Measurements from ENCODE around the gene KCNQ5.

The KCNQ5 gene

GRCh38 chr6:72931325-72931887 is 309.5 kb downstream of the KCNQ5 start:
- no peak overlapping the region for H3K27ac Mint-ChIP-seq

DNA sequence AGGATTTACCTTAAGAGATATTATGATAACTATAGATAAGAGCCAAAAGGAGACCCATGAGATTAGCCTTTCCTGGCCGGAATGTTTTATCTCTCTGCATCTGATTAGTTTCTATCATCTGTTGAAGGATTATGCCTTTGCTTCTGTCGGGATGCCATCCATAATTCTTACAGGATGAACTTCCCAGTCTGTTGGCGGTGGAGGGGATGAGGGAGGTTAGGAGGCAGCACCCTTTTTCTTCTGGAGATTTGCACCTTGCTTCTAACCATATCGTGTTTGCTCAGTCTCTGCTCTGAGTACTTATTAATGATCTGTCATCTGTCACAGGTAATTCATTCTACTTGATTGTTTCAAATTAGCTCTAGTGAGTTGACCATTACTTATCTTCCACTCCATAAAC is 311.4 kb downstream of the KCNQ5 start:
- ATAC-seq = no peak
- Mint-ChIP-seq H3K27me3 (no peaks in the 10 kb centered on the region), H3K4me3 (no peak overlapping the region), H3K4me1 (no peaks in the 10 kb centered on the region), H3K27ac (no peak overlapping the region), H3K9me3 (no peaks in the 10 kb centered on the region), H3K36me3 (peaks cover 8% of the 10 kb centered on the region)

More at GRCh38 chr6:72931325-72931887, 309.5 kb downstream of the KCNQ5 start:
- no peak for ATAC-seq
- Mint-ChIP-seq H3K4me3 (no peak overlapping the region), H3K36me3 (peaks cover 8% of the 10 kb centered on the region), H3K27me3 (no peaks in the 10 kb centered on the region), H3K4me1 (no peaks in the 10 kb centered on the region), H3K9me3 (no peaks in the 10 kb centered on the region)

DNA sequence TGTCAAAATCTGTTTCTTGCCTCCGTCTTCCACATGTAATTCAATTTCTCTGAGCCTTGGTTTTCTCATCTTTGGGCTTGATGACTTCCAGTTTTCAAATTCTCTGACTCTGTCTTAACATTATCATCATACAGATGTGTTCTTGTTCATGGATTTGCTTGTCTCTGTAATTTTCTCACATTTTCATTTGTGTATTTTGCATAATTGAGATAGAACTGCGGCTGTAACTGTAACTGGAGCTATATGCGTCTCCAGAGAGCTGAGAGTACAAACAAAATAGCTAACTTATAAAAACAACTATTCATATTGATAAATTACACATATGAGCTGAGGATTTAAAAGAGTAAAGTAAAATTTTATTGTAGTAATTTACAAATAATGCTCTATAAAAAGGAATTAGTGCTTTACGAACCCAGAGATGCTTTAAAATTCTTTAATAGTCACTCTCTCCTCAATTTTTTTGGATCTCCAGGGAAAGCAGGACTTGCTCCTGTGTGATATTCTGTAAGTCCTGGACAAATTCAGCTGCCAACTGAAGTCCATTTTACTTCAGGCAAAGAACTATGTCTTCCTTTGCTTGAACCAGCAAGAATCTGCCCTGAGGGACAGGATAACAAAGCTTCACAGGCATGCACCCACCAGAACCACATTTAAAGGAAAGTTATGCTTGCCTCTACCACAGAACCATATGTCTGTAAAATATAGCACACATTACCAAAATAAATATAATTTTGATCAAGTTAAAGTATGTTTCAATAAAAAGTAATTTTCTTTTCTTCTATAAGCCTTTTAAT is 315.1 kb downstream of the KCNQ5 start:
- no peaks in the 10 kb centered on the region for H3K4me1 Mint-ChIP-seq
- H3K36me3 Mint-ChIP-seq = peaks cover 8% of the 10 kb centered on the region
- ATAC-seq = no peak

GRCh38 chr6:72938104-72938503 is 316.2 kb downstream of the KCNQ5 start:
- Mint-ChIP-seq H3K27ac (no peak overlapping the region), H3K27me3 (no peaks in the 10 kb centered on the region)

More for the DNA sequence above, 315.1 kb downstream of the KCNQ5 start:
- no peak overlapping the region for H3K27ac Mint-ChIP-seq
- H3K4me3 Mint-ChIP-seq = no peak overlapping the region
- H3K27me3 Mint-ChIP-seq = no peaks in the 10 kb centered on the region
- H3K9me3 Mint-ChIP-seq = no peaks in the 10 kb centered on the region

GRCh38 chr6:72939004-72939403 is 317.1 kb downstream of the KCNQ5 start:
- Mint-ChIP-seq H3K4me3 (no peak overlapping the region), H3K36me3 (peaks cover 8% of the 10 kb centered on the region), H3K9me3 (no peaks in the 10 kb centered on the region), H3K27ac (no peak overlapping the region), H3K4me1 (no peaks in the 10 kb centered on the region), H3K27me3 (no peaks in the 10 kb centered on the region)
- ATAC-seq = no peak

More at GRCh38 chr6:72938104-72938503, 316.2 kb downstream of the KCNQ5 start:
- Mint-ChIP-seq H3K4me1 (no peaks in the 10 kb centered on the region), H3K36me3 (peaks cover 8% of the 10 kb centered on the region), H3K9me3 (no peaks in the 10 kb centered on the region), H3K4me3 (no peak overlapping the region)
- ATAC-seq = no peak

DNA sequence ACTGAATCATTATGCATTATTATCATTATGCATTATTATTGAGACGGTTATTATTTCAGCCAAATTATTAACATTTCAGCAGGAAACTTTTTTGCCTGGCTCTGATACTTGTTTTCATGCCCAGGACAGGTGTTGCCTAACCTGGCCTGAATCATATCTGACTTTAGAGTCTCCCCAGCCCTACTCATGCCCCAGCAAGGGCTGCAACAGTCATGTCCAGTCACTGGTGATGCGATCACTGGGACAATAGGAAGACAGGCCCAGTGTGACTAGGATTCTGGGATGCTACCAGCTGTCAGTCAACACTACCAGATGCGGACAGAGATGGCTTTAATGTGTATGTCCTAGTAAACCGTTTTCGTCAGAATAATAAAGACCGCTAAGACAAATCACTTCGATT is 318.4 kb downstream of the KCNQ5 start:
- Mint-ChIP-seq H3K36me3 (peaks cover 8% of the 10 kb centered on the region), H3K4me1 (no peaks in the 10 kb centered on the region), H3K27me3 (no peaks in the 10 kb centered on the region), H3K27ac (no peak overlapping the region), H3K9me3 (no peaks in the 10 kb centered on the region), H3K4me3 (no peak overlapping the region)
- ATAC-seq = no peak

DNA sequence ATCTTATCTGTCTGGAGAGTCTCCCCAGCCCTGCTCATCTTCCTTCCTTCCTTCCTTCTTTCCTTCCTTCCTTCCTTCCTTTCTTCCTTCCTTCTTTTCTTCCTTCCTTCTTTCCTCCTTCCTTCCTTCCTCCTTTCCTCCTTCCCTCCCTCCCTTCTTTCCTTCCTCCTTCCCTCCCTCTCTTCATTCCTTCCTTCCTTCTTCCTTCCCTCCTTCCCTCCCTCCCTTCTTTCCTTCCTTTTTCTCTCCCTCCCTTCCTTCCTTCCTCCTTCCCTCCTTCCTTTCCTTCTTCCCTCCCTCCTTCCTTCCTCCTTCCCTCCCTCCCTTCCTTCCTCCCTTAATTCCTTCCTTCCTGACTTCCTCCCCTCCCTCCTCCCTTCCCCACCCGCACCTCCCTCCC is 319.4 kb downstream of the KCNQ5 start:
- H3K36me3 Mint-ChIP-seq = no peaks in the 10 kb centered on the region
- no peak overlapping the region for H3K27ac Mint-ChIP-seq
- no peak overlapping the region for H3K4me3 Mint-ChIP-seq
- H3K4me1 Mint-ChIP-seq = no peaks in the 10 kb centered on the region
- no peak for ATAC-seq
- no peaks in the 10 kb centered on the region for H3K9me3 Mint-ChIP-seq
- H3K27me3 Mint-ChIP-seq = no peaks in the 10 kb centered on the region

- no peak for ATAC-seq
- Mint-ChIP-seq H3K27ac (no peak overlapping the region), H3K4me3 (no peak overlapping the region)
These were observed 319.9 kb downstream of the KCNQ5 start for GRCh38 chr6:72941751-72942150.

DNA sequence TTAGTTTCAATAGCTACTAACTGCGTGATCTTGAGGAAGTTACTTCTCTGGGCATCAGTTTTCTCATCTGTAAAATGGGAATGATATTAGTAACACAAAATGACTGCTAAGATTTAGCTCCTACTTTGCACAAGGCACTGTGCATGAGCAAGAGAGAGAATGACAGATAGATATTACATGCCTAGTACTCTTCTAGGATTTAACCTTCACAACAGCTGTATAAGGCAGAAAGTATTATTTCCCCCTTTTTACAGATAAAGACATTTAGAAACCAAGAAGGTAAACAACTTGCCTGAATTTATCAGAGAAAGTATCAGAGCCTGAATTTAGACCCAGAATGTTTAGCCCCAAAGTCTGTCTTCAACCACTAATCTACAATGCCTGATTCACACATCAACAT is 321.8 kb downstream of the KCNQ5 start:
- no peak for ATAC-seq
- Mint-ChIP-seq H3K9me3 (no peaks in the 10 kb centered on the region), H3K36me3 (no peaks in the 10 kb centered on the region), H3K4me1 (no peaks in the 10 kb centered on the region), H3K4me3 (no peak overlapping the region), H3K27ac (no peak overlapping the region), H3K27me3 (no peaks in the 10 kb centered on the region)

More at GRCh38 chr6:72941751-72942150, 319.9 kb downstream of the KCNQ5 start:
- Mint-ChIP-seq H3K9me3 (no peaks in the 10 kb centered on the region), H3K27me3 (no peaks in the 10 kb centered on the region), H3K4me1 (no peaks in the 10 kb centered on the region), H3K36me3 (no peaks in the 10 kb centered on the region)

GRCh38 chr6:72944660-72945059 is 322.8 kb downstream of the KCNQ5 start:
- H3K4me1 Mint-ChIP-seq = no peaks in the 10 kb centered on the region
- no peaks in the 10 kb centered on the region for H3K9me3 Mint-ChIP-seq
- no peak overlapping the region for H3K27ac Mint-ChIP-seq
- no peak overlapping the region for H3K4me3 Mint-ChIP-seq
- no peaks in the 10 kb centered on the region for H3K27me3 Mint-ChIP-seq
- ATAC-seq = no peak
- H3K36me3 Mint-ChIP-seq = no peaks in the 10 kb centered on the region

GRCh38 chr6:72946774-72947173 is 324.9 kb downstream of the KCNQ5 start:
- no peaks in the 10 kb centered on the region for H3K4me1 Mint-ChIP-seq
- H3K9me3 Mint-ChIP-seq = no peaks in the 10 kb centered on the region
- no peak overlapping the region for H3K27ac Mint-ChIP-seq
- no peak overlapping the region for H3K4me3 Mint-ChIP-seq
- H3K27me3 Mint-ChIP-seq = no peaks in the 10 kb centered on the region
- no peak for ATAC-seq
- no peaks in the 10 kb centered on the region for H3K36me3 Mint-ChIP-seq

DNA sequence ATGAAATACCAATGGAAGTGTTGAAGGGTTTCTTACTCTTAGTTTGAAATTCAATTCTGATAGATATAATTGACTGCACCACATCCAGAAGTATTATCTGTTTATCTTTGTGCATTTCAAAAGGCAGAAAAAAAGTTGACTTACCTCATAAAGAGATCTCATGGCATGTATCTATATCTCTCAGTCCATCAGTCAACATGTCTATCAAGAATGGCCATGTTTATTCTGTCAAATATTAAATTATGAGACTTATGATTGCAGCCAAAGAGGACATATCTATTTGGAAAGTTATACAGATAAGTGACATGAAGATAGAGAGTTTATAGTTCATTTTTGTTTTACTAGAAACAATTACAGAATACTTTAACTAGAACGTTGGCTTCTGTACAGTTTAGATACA is 325.7 kb downstream of the KCNQ5 start:
- Mint-ChIP-seq H3K36me3 (no peaks in the 10 kb centered on the region), H3K9me3 (no peaks in the 10 kb centered on the region), H3K27ac (no peak overlapping the region), H3K4me1 (no peaks in the 10 kb centered on the region), H3K27me3 (no peaks in the 10 kb centered on the region), H3K4me3 (no peak overlapping the region)
- no peak for ATAC-seq

- no peak overlapping the region for H3K4me3 Mint-ChIP-seq
- ATAC-seq = no peak
These were observed 326.3 kb downstream of the KCNQ5 start for GRCh38 chr6:72948153-72948552.

DNA sequence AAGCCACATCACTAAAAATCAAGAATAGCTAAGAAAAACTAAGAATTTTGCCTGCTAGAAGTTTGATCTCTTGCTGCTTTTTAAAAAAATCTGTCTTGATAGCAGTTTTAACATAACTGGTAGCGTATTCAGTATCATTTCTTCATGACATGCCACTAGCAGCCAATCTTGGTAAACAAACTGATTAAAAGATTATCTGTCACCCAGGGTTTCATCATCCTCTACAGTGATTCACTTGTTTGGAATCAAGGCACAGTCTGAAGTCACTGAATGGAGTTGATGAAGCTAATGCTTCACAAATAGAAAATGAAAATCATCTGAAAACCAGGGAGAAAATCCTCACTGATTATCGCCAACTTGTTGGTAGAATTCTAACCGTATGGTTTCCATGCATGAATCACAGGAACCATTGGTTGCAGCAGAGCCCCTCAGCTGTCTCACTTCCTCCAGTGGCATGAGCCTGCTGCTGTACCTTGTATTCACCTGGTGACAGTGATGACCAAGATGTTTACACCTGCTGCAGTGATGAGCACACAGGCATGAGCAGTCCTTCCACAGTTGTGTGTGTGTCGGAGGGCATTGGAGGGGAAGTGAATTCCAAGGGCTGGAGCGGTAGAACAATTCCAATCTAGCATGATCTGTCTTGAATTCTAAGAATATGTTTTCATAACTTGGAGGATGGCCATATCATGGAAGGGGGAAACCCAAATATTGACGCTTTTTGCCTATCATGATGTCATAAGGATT is 328.4 kb downstream of the KCNQ5 start:
- Mint-ChIP-seq H3K9me3 (no peaks in the 10 kb centered on the region), H3K27ac (no peak overlapping the region), H3K27me3 (no peaks in the 10 kb centered on the region), H3K4me1 (no peaks in the 10 kb centered on the region), H3K4me3 (no peak overlapping the region), H3K36me3 (no peaks in the 10 kb centered on the region)
- ATAC-seq = no peak

More at GRCh38 chr6:72948153-72948552, 326.3 kb downstream of the KCNQ5 start:
- no peaks in the 10 kb centered on the region for H3K27me3 Mint-ChIP-seq
- H3K9me3 Mint-ChIP-seq = no peaks in the 10 kb centered on the region
- no peaks in the 10 kb centered on the region for H3K36me3 Mint-ChIP-seq
- H3K27ac Mint-ChIP-seq = no peak overlapping the region
- H3K4me1 Mint-ChIP-seq = no peaks in the 10 kb centered on the region

DNA sequence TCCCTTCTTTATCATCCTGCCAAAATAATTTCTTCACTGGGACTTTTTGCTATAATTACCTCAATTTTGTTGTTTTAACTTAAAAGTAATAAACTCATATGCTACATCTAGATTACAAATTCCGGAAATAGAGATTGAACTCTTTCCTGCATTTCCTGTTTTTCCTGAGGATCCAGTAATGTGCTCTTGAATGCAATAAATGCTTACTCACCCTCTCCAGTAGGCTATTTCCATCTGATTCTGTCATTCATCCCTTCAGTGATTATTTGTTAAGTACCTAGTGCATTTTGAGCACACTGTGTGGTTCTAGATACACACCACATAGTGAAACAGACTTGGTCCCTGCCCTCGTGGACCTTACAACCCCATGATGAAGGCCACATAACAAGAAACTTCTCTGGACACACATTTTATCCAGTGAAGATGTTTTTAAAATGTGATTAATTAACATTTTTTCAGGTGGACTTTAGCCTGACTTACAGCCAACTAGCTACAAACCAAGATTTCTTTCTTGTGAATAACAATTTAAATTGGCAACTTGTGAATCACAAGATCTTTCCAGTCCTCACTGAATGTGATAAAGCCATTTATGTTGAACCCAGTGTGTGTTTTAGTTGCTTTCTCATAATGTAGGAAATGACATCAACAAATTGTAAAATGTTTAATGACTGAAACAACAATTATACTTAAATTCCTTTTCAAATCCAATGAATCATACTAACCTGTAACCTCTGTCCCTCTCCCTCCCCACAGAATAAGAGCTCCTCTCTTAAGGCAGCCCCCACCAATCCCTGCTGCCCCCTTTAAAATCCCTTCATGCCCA is 331.2 kb downstream of the KCNQ5 start:
- Mint-ChIP-seq H3K27me3 (no peaks in the 10 kb centered on the region), H3K4me1 (peaks cover 8% of the 10 kb centered on the region), H3K36me3 (no peaks in the 10 kb centered on the region), H3K27ac (no peak overlapping the region), H3K4me3 (no peak overlapping the region), H3K9me3 (no peaks in the 10 kb centered on the region)
- no peak for ATAC-seq

All from stimulated activated memory B cell treated with anti-CD40 and anti-IgM and Interleukin-4, amounts not matched to agents 10 μg/mL and 1 μg/mL and 100 μg/mL, for 72 hours (primary cell).